Colon (tissue), 2 donors: ENCODE data around the gene MAG.

Source experiments
- FAIRE-seq: peaks from 2 replicates; lab custom pipeline; 2012; peaks lifted over from hg19 to GRCh38; lab: Jason Lieb, UNC
- donor health status: control.
- donor health status: control.

Gene MAG

GRCh38 chr19:35318679-35319448, 26.9 kb downstream of the MAG start:
- FAIRE-seq = no peak

GRCh38 chr19:35320065-35320713, 28.2 kb downstream of the MAG start:
- no peak for FAIRE-seq

GRCh38 chr19:35321291-35321690, 29.3 kb downstream of the MAG start:
- FAIRE-seq = no peak

- no peak for FAIRE-seq
Observed at GRCh38 chr19:35322014-35322413, 30.1 kb downstream of the MAG start.

DNA sequence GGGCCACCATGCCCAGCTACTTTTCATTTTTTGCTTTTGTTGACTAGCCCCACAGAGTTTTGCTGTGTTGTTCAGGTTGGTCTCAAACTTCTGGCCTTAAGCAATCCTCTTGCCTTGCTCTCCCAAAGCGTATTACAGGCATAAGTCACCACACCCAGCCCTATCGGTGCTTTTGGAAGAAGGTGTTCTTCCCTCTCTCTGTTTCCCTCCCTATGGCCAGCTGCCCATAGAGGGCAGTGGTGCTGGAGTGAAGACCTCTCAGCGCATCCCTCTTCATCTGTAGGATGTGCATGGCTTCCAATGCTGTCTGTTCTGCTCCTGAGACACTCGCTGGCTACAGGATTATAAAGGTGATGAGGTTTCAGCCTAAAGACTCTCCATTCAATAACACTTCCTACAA, 35.7 kb downstream of the MAG start:
- FAIRE-seq = no peak

- no peak for FAIRE-seq
Observed at GRCh38 chr19:35328851-35329285, 36.9 kb downstream of the MAG start, which contains the start of gene CD22. Gene CD22 (plus strand): TSS chr19:35329187. CDS start chr19:35332041, 2,854 bp downstream.

DNA sequence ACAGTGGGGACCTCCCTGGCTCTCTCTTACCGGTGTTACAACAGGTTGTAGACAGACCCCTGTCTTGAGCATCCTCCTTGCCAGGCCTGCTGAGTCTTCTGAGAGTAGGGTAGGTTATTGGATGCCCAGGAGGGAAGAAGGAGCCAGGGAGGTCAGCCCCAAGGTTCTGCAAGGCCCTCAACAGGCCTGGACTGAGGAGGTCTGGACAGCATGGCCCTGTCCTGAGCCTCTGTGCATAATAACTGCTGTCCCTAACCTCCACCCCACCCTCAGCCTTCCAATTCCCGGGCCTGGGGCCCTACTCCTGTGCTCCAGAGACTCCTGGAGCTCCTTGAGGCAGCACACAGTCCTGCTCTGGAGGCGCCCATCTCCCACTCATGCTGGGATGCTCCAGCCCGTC, 37.4 kb downstream of the MAG start:
- no peak for FAIRE-seq

DNA sequence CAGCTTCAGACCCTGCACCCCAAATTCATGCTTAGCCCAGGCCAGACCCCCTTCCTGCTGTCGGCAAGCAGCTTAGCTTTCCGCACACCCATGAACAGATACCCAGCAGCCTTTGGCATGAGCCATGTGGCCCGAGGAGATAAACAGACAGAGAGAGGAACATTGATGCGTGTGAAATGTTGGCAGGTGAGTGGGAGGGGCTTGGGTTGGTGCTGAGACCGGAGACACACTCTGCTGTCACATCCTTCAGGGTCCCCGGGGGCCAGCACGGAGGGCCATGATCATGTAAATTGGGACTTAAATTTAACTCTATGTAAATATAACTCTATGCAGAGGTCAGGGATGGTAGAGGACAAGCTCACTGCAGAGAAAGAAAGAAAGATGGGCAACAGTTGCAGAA, 38.5 kb downstream of the MAG start:
- no peak for FAIRE-seq

DNA sequence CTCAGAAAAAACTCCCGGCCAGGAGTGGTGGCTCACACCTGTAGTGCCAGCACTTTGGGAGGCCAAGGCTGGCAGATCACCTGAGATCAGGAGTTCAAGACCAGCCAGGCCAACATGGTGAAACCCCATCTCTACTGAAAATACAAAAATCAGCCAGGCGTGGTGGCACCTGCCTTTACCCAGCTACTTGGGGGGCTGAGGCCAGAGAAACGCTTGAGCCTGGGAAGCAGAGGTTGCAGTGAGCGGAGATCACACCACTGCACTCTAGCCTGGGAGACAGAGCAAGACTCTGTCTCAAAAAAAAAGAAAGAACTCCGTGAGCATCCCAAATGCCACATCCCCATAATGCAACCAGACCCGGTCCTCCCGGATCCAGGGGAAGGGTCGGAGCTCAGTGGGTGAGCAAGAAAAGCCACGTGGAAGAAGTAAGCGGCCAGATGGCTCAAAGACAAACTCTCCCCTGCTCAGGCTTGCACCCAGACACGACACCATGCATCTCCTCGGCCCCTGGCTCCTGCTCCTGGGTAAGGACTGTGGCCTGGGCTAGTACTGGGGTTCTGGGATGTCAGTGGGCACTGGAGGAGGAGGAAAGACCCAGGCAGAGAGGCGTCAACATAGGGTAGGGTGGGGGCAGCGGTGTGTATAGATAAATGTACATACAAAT, 39.7 kb downstream of the MAG start:
- FAIRE-seq = no peak

- no peak for FAIRE-seq
Observed at GRCh38 chr19:35332817-35333216, 40.9 kb downstream of the MAG start.

GRCh38 chr19:35334144-35334753, 42.3 kb downstream of the MAG start:
- no peak for FAIRE-seq

DNA sequence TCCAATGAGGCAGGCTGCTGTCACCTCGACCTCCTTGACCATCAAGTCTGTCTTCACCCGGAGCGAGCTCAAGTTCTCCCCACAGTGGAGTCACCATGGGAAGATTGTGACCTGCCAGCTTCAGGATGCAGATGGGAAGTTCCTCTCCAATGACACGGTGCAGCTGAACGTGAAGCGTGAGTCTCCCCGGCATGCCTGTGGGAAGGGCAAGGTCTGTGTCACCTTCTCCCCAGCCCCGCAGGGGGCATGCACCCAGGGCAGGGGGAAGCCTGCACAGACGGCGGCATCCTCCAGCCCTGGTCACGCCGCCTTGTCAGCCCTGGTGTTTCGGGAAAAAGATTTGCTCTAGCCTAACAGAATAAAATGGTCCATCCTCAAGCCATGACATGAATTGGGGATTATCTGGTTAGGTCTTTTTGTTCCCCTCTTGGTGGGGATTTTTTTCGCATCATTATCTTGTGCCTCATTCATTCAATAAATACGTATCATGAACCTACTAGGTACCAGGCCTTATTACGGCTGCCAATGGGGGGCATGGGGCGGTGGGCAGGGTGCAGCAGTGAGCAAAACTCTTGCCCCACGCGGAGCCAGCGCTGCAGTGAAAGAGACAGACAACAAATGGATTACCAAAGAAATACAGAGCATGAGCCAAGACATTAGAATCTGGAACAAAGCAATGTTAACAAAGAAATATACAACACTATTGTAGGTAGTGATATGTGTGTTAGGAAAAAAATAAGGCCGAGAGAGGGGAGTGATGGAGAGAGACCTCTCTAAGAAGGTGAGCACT, 44.4 kb downstream of the MAG start:
- no peak for FAIRE-seq

DNA sequence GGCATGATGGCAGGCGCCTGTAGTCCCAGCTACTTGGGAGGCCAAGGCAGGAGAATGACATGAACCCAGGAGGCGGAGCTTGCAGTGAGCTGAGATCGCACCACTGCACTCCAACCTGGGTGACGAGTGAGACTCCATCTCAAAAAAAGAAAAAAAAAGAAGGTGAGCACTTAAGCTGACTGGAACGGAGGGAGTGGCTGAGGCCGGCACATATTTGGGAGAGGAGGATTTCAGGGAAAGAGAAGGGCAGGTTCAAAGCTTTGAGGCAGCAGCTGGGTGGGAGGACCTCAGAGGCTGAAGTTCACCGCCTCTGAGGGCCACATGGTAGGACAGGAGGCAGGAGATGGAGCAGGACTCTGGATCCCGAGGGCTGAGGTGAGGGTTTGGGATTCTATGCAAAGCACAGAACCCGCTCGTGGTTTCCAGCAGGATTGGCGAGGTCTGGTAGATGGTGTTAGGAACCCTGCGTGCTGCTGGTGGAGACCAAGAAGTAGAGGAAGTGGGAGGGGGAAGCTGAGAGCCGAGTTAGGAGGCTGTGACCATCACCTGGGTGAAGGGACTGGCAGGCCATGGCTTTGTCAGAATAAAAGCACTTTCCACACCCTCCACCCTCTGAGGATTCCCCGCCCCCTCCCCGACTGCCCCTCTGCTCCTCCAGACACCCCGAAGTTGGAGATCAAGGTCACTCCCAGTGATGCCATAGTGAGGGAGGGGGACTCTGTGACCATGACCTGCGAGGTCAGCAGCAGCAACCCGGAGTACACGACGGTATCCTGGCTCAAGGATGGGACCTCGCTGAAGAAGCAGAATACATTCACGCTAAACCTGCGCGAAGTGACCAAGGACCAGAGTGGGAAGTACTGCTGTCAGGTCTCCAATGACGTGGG, 45.4 kb downstream of the MAG start:
- no peak for FAIRE-seq

GRCh38 chr19:35337984-35338296, 46.0 kb downstream of the MAG start:
- FAIRE-seq = no peak

DNA sequence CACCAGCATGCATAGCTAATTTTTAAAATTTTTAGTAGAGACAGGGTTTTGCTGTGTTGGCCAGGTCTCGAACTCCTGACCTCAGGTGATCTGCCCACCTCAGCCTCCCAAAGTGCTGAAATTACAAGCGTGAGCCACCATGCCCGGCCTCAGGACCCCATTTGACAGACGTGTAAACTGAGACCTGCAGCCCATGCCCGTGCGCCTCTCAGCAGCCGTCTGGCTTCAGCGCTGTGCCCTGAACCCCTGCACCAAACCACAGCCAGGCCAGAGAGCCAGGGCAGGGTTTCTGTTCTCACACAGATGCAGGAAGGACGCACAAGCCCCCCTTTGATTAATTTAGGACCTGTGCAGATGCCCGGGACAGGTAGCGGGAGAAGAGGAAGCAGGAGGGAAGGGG, 48.5 kb downstream of the MAG start:
- FAIRE-seq = no peak

DNA sequence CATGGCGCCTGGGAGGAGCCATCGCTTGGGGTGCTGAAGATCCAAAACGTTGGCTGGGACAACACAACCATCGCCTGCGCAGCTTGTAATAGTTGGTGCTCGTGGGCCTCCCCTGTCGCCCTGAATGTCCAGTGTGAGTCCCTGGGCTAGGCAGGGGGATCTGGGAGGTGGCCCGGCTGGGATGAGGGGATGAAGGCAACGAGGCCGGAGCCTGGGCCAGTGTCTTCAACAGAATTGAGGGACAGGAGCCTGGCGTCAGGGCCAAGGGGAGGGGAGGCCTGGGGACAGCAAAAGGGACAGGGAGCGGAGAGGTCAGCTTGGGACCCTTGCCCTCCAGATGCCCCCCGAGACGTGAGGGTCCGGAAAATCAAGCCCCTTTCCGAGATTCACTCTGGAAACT, 49.0 kb downstream of the MAG start:
- no peak for FAIRE-seq

- FAIRE-seq = no peak
Observed at GRCh38 chr19:35341565-35342225, 49.7 kb downstream of the MAG start.

- no peak for FAIRE-seq
Observed at GRCh38 chr19:35342430-35342829, 50.5 kb downstream of the MAG start.

GRCh38 chr19:35344511-35345031, 52.6 kb downstream of the MAG start:
- no peak for FAIRE-seq

DNA sequence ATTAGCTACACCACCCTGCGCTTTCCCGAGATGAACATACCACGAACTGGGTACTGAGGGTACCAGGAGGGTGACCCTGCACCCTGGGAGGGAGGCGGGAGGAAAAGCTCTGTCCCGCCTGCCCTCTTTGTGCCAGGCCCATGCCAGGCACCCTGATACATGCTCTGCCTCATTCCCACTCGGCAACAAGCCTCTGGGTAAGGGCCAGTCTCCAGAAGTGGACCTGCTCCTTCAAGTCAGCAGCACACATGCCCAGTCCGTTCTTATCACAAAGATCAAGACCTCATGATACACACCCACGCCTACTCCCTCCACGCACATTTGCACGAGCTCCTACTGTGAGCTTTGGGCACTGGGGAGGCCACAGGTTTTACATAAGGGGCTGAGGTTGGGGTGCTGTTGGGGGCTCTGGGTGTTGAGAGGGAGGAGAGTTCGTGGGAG, 53.7 kb downstream of the MAG start:
- FAIRE-seq = no peak
